ENCODE data around the gene COL4A2.

Gene COL4A2

GRCh38 chr13:110291286-110291685, 15.8 kb upstream of the COL4A2 start:
- no peak for DNase-seq (ENCODE audit: low spot score)
- TF ChIP-seq CTCF (conservative IDR thresholded peaks at IDR 0.05; ENCODE audit: low read depth): no peak
- POLR2A ChIA-PET (ENCODE audit: low non-redundant PET): no interaction called here
- H3K27ac ChIP-seq: no peak overlapping the region
- CTCF ChIA-PET: no interaction called here

- TF ChIP-seq CTCF (conservative IDR thresholded peaks at IDR 0.05; ENCODE audit: low read depth): no peak
- H3K27ac ChIP-seq: no peak overlapping the region
- ChIA-PET POLR2A (ENCODE audit: low non-redundant PET) (no interaction called here), CTCF (no interaction called here)
- no peak for DNase-seq (ENCODE audit: low spot score)
Observed at GRCh38 chr13:110293037-110293436, 14.0 kb upstream of the COL4A2 start.

- no peak for DNase-seq (ENCODE audit: low spot score)
- ChIA-PET POLR2A (ENCODE audit: low non-redundant PET) (no interaction called here), CTCF (no interaction called here)
- no peak for TF ChIP-seq CTCF (conservative IDR thresholded peaks at IDR 0.05; ENCODE audit: low read depth)
- H3K27ac ChIP-seq: no peak overlapping the region
Observed at GRCh38 chr13:110293649-110294048, 13.4 kb upstream of the COL4A2 start.

- DNase-seq (ENCODE audit: low spot score): no peak
- ChIA-PET CTCF (no interaction called here), POLR2A (ENCODE audit: low non-redundant PET) (no interaction called here)
- TF ChIP-seq CTCF (conservative IDR thresholded peaks at IDR 0.05; ENCODE audit: low read depth): no peak
- H3K27ac ChIP-seq: no peak overlapping the region
Observed at GRCh38 chr13:110294146-110294545, 12.9 kb upstream of the COL4A2 start.

GRCh38 chr13:110294622-110295021, 12.5 kb upstream of the COL4A2 start:
- DNase-seq (ENCODE audit: low spot score): no peak
- CTCF ChIA-PET: no interaction called here
- H3K27ac ChIP-seq: no peak overlapping the region
- POLR2A ChIA-PET (ENCODE audit: low non-redundant PET): no interaction called here
- no peak for TF ChIP-seq CTCF (conservative IDR thresholded peaks at IDR 0.05; ENCODE audit: low read depth)

DNA sequence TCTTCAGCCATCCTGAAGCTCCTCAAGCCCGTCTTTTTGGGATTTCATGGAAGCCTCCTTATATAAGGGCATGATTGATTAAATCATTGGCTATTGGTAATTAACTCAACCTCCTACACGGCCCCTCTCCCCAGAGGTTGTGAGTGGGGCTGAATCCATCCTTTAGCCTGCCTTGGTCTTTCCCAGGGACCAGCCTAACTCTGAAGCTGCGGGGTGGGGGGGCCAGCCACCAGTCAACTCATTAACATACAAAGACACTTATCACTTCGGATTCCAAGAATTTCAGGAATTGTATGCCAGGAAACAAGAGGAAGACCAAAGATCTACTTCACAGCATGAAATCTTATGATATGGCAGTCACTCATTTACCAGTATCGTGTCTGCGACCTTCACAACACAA, 10.1 kb upstream of the COL4A2 start:
- H3K27ac ChIP-seq: no peak overlapping the region
- ChIA-PET CTCF (interaction anchor here (0.6 to 0.7 kb wide), 2 partner anchors 26 to 159 kb away, joined by 3 read pairs; no protein-coding TSS in a partner anchor), POLR2A (ENCODE audit: low non-redundant PET) (no interaction called here)
- no peak for DNase-seq (ENCODE audit: low spot score)
- no peak for TF ChIP-seq CTCF (conservative IDR thresholded peaks at IDR 0.05; ENCODE audit: low read depth)

Measured in RWPE1 (cell line).